Activated T-helper 1 cell treated with anti-CD3 and anti-CD28 coated beads, Interleukin-12 subunit alpha, Interleukin-12 subunit beta, Interleukin-2, Interleukin-4 antibody, amounts not matched to agents 30 ng/mL and 10 ng/mL and 1 ng/mL, durations not matched to agents 14 hours and 24 hours and 36 hours (primary cell): ENCODE measurements around the gene KLF16. TPM values are rescaled to one million over a fixed set of nuclear protein-coding genes. Genes with fewer than 3 reads are reported as not detected.

Source experiments
- DNase-seq: peaks from one replicate; pipeline ENCODE4 v3.0.0; 2021; ENCODE audit warnings: low spot score
- H3K27ac Mint-ChIP-seq: one replicate; pipeline ENCODE4 v1.8.0; 2021; ENCODE audit warnings: mild to moderate bottlenecking, mixed read lengths
- H3K27me3 Mint-ChIP-seq: one replicate; pipeline ENCODE4 v1.8.0; 2022; ENCODE audit warnings: mild to moderate bottlenecking, moderate library complexity, mixed read lengths; ENCODE audit not compliant: insufficient read depth
- H3K36me3 Mint-ChIP-seq: one replicate; pipeline ENCODE4 v1.8.0; 2021; ENCODE audit warnings: low read depth, mixed read lengths
- H3K4me1 Mint-ChIP-seq: one replicate; pipeline ENCODE4 v1.8.0; 2021; ENCODE audit warnings: low read depth, mixed read lengths
- H3K4me3 Mint-ChIP-seq: one replicate; pipeline ENCODE4 v1.8.0; 2021; ENCODE audit warnings: mild to moderate bottlenecking, moderate library complexity, mixed read lengths
- H3K9me3 Mint-ChIP-seq: one replicate; pipeline ENCODE4 v1.8.0; 2021; ENCODE audit warnings: mixed read lengths
- intact Hi-C: fragments of 100-400 bp; cut with micrococcal nuclease; formaldehyde crosslinking; loops from one replicate; pipeline ENCODE4 v1.15.1; 2024
- total RNA-seq: library from RNA; stranded (reverse); gene quantifications from 2 replicates; pipeline ENCODE4 v1.2.3, GENCODE V29; 2022

The KLF16 gene
- total RNA-seq, 1 donor from 2014 or later = 39.1 TPM

- Mint-ChIP-seq H3K36me3 (peaks cover 14% of the 10 kb centered on the region), H3K27ac (peak overlapping the region; percentile 19), H3K27me3 (peaks cover 2% of the 10 kb centered on the region), H3K4me3 (peak overlapping the region; percentile 98), H3K4me1 (peaks cover 20% of the 10 kb centered on the region), H3K9me3 (no peaks in the 10 kb centered on the region)
- intact Hi-C loops = no loop called here
- no peak for DNase-seq
These were observed 10.4 kb upstream of the KLF16 start for GRCh38 chr19:1873524-1874473.

DNA sequence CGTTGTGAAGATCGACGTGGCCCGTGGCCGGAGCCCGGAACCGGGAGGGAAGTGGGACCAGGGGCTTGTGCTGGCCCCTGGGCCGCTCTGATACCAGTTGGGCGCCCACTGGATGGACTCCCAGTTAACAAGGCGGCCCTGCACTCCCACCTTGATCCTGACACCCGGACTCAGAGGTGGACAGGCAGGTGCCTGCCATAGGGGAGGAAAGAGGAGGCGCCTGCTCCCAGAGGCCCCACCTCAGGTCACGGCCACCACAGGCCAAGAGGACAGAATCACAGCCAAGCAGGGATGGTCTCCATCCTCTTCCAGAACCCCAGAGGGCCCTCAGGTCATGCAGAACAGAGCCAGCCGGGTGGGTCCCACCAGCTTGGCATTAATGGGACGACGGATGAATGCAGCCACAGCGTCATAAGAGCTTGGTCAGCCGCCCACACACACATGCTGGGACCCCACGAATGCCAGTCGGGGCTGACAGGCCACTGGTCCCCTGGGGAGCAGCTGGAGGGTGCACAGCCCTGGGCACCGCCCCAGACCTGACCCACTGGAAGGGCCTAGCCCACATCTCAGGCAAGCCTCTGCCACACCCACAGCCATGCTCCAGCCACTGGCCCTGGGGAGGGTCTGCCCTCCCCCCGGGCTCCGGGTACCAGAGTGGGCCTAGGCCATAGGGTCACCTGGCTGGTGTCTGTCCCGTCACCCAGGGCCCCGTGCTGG lies 9.6 kb upstream of the KLF16 start:
- H3K27ac Mint-ChIP-seq = no peak overlapping the region
- peaks cover 20% of the 10 kb centered on the region for H3K4me1 Mint-ChIP-seq
- no peak for DNase-seq
- peaks cover 14% of the 10 kb centered on the region for H3K36me3 Mint-ChIP-seq
- no peak overlapping the region for H3K4me3 Mint-ChIP-seq
- intact Hi-C loops = no loop called here
- no peaks in the 10 kb centered on the region for H3K9me3 Mint-ChIP-seq
- H3K27me3 Mint-ChIP-seq = peaks cover 2% of the 10 kb centered on the region

- intact Hi-C loops = no loop called here
- H3K4me3 Mint-ChIP-seq = no peak overlapping the region
- H3K36me3 Mint-ChIP-seq = peaks cover 14% of the 10 kb centered on the region
These were observed 8.3 kb upstream of the KLF16 start for GRCh38 chr19:1871630-1872029.

GRCh38 chr19:1871140-1871597 lies 7.8 kb upstream of the KLF16 start:
- peaks cover 14% of the 10 kb centered on the region for H3K36me3 Mint-ChIP-seq
- no peak overlapping the region for H3K27ac Mint-ChIP-seq
- H3K9me3 Mint-ChIP-seq = no peaks in the 10 kb centered on the region
- intact Hi-C loops = no loop called here
- no peak overlapping the region for H3K4me3 Mint-ChIP-seq
- peaks cover 2% of the 10 kb centered on the region for H3K27me3 Mint-ChIP-seq
- peaks cover 15% of the 10 kb centered on the region for H3K4me1 Mint-ChIP-seq
- DNase-seq = no peak

More at GRCh38 chr19:1871630-1872029, 8.3 kb upstream of the KLF16 start:
- no peak for DNase-seq
- peaks cover 2% of the 10 kb centered on the region for H3K27me3 Mint-ChIP-seq
- H3K4me1 Mint-ChIP-seq = peaks cover 20% of the 10 kb centered on the region
- no peak overlapping the region for H3K27ac Mint-ChIP-seq
- H3K9me3 Mint-ChIP-seq = no peaks in the 10 kb centered on the region

DNA sequence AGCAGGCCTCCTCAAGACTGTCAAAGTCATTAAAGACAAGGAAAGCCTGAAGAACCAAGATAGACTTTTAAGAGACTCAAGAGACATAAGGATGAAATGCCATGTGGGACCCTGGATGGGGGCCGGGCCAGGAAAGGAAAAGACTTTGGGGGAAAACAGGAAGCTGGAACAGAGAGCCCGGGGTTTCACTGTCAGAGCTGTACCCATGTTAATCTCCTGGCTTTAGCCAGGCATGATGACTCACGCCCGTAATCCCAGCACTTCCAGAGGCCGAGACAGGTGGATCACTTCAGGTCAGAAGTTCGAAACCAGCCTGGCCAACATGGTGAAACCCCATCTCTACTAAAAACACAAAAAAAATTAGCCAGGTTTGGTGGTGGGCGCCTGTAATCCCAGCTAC lies 5.6 kb upstream of the KLF16 start:
- Mint-ChIP-seq H3K27me3 (no peaks in the 10 kb centered on the region), H3K4me1 (peaks cover 2% of the 10 kb centered on the region), H3K4me3 (no peak overlapping the region), H3K27ac (no peak overlapping the region), H3K36me3 (peaks cover 3% of the 10 kb centered on the region), H3K9me3 (no peaks in the 10 kb centered on the region)
- intact Hi-C loops = no loop called here
- no peak for DNase-seq

DNA sequence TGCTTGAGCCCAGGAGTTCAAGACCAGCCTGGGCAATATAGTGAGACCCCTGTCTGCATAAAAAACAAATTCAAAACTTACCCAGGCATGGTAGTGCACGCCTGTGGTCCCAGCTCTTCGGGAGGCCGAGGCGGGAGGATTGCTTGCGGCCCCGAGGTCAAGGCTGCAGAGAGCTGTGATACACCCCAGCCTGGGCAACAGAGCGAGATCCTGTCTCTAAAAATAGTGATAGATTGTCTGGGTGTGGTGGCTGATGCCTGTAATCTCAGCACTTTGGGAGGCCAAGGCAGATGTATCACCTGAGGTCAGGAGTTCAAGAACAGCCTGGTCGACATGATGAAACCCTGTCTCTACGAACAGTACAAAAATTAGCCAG lies 4.0 kb upstream of the KLF16 start:
- no peak overlapping the region for H3K4me3 Mint-ChIP-seq
- intact Hi-C loops = no loop called here
- no peak for DNase-seq
- peaks cover 1% of the 10 kb centered on the region for H3K36me3 Mint-ChIP-seq
- no peak overlapping the region for H3K27ac Mint-ChIP-seq
- peaks cover 2% of the 10 kb centered on the region for H3K27me3 Mint-ChIP-seq
- peaks cover 1% of the 10 kb centered on the region for H3K4me1 Mint-ChIP-seq
- no peaks in the 10 kb centered on the region for H3K9me3 Mint-ChIP-seq

DNA sequence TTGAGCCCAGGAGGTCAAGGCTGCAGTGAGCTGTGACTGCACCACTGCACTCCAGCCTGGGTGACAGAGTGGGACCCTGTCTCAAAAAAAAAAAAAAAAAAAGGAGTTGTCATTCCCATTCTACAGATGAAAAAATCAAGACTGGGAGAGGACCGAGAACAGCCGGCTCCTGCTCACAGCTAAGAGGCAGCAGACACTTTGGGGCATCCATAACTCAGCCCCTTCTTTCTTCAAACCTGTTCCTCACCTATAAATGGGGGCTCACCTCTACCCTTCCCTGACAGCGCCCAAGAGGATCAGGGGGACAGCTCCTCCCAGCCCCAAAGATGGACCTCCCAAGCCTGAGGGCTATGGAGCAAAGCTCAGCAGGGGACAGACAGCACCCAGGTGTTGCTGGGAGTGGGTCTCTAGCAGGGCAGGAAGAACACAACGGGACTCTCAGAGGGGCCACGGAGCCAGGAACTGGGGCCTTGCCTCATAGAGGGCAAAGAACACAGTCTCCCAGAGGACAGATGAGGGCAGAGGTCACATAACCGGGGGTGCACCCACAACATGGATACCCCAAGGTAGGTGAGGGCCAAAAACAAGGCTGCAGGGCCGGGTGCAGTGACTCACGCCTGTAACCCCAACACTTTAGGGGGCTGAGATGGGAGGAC lies 3.4 kb upstream of the KLF16 start:
- intact Hi-C loops = no loop called here
- H3K27me3 Mint-ChIP-seq = peaks cover 2% of the 10 kb centered on the region
- DNase-seq = no peak
- H3K36me3 Mint-ChIP-seq = peaks cover 1% of the 10 kb centered on the region
- H3K27ac Mint-ChIP-seq = no peak overlapping the region
- no peak overlapping the region for H3K4me3 Mint-ChIP-seq
- H3K9me3 Mint-ChIP-seq = no peaks in the 10 kb centered on the region
- H3K4me1 Mint-ChIP-seq = peaks cover 6% of the 10 kb centered on the region

- H3K27me3 Mint-ChIP-seq = peaks cover 2% of the 10 kb centered on the region
- peaks cover 3% of the 10 kb centered on the region for H3K36me3 Mint-ChIP-seq
- H3K27ac Mint-ChIP-seq = peak overlapping the region; percentile 79
- intact Hi-C loops = no loop called here
- DNase-seq = no peak
- peak overlapping the region; percentile 76 for H3K4me3 Mint-ChIP-seq
- H3K9me3 Mint-ChIP-seq = no peaks in the 10 kb centered on the region
- peaks cover 17% of the 10 kb centered on the region for H3K4me1 Mint-ChIP-seq
These were observed 2.0 kb upstream of the KLF16 start for GRCh38 chr19:1865172-1866010.

GRCh38 chr19:1864480-1865171 lies 1.2 kb upstream of the KLF16 start:
- DNase-seq = peak; percentile 56
- Mint-ChIP-seq H3K9me3 (no peaks in the 10 kb centered on the region), H3K4me1 (peaks cover 17% of the 10 kb centered on the region), H3K36me3 (peaks cover 3% of the 10 kb centered on the region), H3K27ac (peak overlapping the region; percentile 80), H3K27me3 (peaks cover 2% of the 10 kb centered on the region), H3K4me3 (peak overlapping the region; percentile 76)
- intact Hi-C loops = loop anchor here (1.0 to 5.0 kb wide), 7 partner anchors 12 to 457 kb away; partner anchors contain the start of genes ADAT3, AP3D1, DAZAP1 and PCSK4

- Mint-ChIP-seq H3K36me3 (peaks cover 2% of the 10 kb centered on the region), H3K27me3 (peaks cover 2% of the 10 kb centered on the region), H3K4me1 (peaks cover 22% of the 10 kb centered on the region), H3K4me3 (peak overlapping the region; percentile 76), H3K27ac (peak overlapping the region; percentile 80), H3K9me3 (no peaks in the 10 kb centered on the region)
- DNase-seq = peak; percentile 91
- intact Hi-C loops = loop anchor here (1.0 to 5.0 kb wide), 9 partner anchors 9 to 615 kb away; partner anchors contain the start of genes ADAT3, AP3D1, DAZAP1 and PCSK4
These were observed 480 bp upstream of the KLF16 start for GRCh38 chr19:1863638-1864479.
